A549 (cell line): Measurements from ENCODE around the gene LYRM2.

Experiments
- BCL3 ChIP-seq: fragments of >200 bp; sonication (Bioruptor Twin); formaldehyde crosslinking; IDR thresholded peaks from 3 replicates; pipeline ENCODE4 v1.6.1; 2016
- CBX8 ChIP-seq: fragments of 200-600 bp; sonication (generic); IDR thresholded peaks from 2 replicates; pipeline ENCODE4 v1.6.1; 2016
- CTCF ChIP-seq: fragments of >200 bp; sonication (Bioruptor Twin); formaldehyde crosslinking; IDR thresholded peaks from 3 replicates; pipeline ENCODE4 v1.5.1; 2016
- ESRRA ChIP-seq: fragments of 150-350 bp; IDR thresholded peaks from 2 replicates; pipeline ENCODE4 v1.6.1; 2014; ENCODE audit warnings: mild to moderate bottlenecking, low read length, borderline replicate concordance
- FOSL2 ChIP-seq, 2 experiments: fragments of 450-650 bp in 1 of 2; fragments of >200 bp in 1 of 2; sonication (Bioruptor Twin) in 1 of 2; formaldehyde crosslinking; IDR thresholded peaks; 2 replicates each; pipeline versions ENCODE4 v1.5.0 to v1.6.1; 2016 to 2020; ENCODE audit warnings: mild to moderate bottlenecking in 1 of 2, moderate library complexity in 1 of 2
- JUN ChIP-seq, 2 experiments: fragments of >200 bp; sonication (Bioruptor Twin); formaldehyde crosslinking; IDR thresholded peaks; 2 replicates in 1 of 2; 3 replicates in 1 of 2; pipeline ENCODE4 v1.6.1; 2016 to 2017
- MAFK ChIP-seq: fragments of 450-650 bp; IDR thresholded peaks from 2 replicates; pipeline ENCODE4 v1.6.1; 2014; ENCODE audit not compliant: partially characterized antibody
- NR3C1 ChIP-seq: fragments of >200 bp; sonication (Bioruptor Twin); formaldehyde crosslinking; IDR thresholded peaks from 3 replicates; pipeline ENCODE4 v1.6.1; 2017
- POLR2A ChIP-seq: IDR thresholded peaks from 2 replicates; pipeline ENCODE4 v1.6.1; 2012; ENCODE audit warnings: mild to moderate bottlenecking, low read length
- POLR2AphosphoS2 ChIP-seq: conservative IDR thresholded peaks from 2 replicates; pipeline ENCODE4 v1.6.1; 2012; ENCODE audit warnings: low read length, improper control_type of control experiment, inconsistent platforms
- REST ChIP-seq: fragments of 200-600 bp; sonication (generic); IDR thresholded peaks from 2 replicates; pipeline ENCODE4 v1.6.1; 2016; ENCODE audit warnings: antibody characterized with exemption, mild to moderate bottlenecking, moderate library complexity
- USF2 ChIP-seq: fragments of 450-650 bp; IDR thresholded peaks from 2 replicates; pipeline ENCODE4 v1.6.1; 2014; ENCODE audit warnings: antibody characterized with exemption
- ZC3H11A ChIP-seq: fragments of 450-650 bp; IDR thresholded peaks from 2 replicates; pipeline ENCODE4 v1.6.1; 2014; ENCODE audit warnings: antibody characterized with exemption, mild to moderate bottlenecking

GRCh38 chr6:89597372-89597771 is 41.2 kb downstream of the LYRM2 start:
- TF ChIP-seq FOSL2 (IDR thresholded peaks at IDR 0.05) (no peak), FOSL2 (CRISPR knock-in tag; IDR thresholded peaks at IDR 0.05) (no peak), POLR2AphosphoS2 (no peak), CTCF (no peak), POLR2A (no peak), MAFK (no peak), BCL3 (no peak), USF2 (no peak), JUN (IDR thresholded peaks at IDR 0.05) (no peak), NR3C1 (no peak), ZC3H11A (no peak), ESRRA (no peak), CBX8 (no peak), REST (no peak)
